Measurements from ENCODE around the gene IL18RAP. TPM values are rescaled to one million over a fixed set of nuclear protein-coding genes. Genes with fewer than 3 reads are reported as not detected.

Gene IL18RAP
- 0.35 TPM for total RNA-seq
- polyA plus RNA-seq (ENCODE audit: insufficient read depth in 1 of 8, insufficient read length in 8 of 8, low replicate concordance in 1 of 8) = under 1 TPM; 0.14 to 0.39 (median 0.25) TPM
- long read RNA-seq, donor 1 = 0 reads
- long read RNA-seq, donor 2 = 0 reads
- long read RNA-seq, donor 3 = 0 reads
- long read RNA-seq, donor 4 = 0 reads
- long read RNA-seq, donor 5 = 0 reads
- long read RNA-seq, donor 6 = 0 reads
- long read RNA-seq, donor 7 = 0 reads
- long read RNA-seq, donor 8 = 0 reads
- long read RNA-seq, donor 9 = 0 reads
- long read RNA-seq, donor 10 = 0 reads
- long read RNA-seq, donor 11 = 0 reads

- no peak for DNase-seq
- 52% methylated on average over 3 of the region's 3 CpGs for WGBS (ENCODE audit: insufficient coverage)
- no peaks in the 10 kb centered on the region for H3K4me1 ChIP-seq (ENCODE audit: control insufficient read depth, insufficient read depth, low read length)
- H3K4me3 ChIP-seq (ENCODE audit: low read length) = no peak within 1 kb of the TSS
- no peak within 1 kb of the TSS for H3K27ac ChIP-seq (ENCODE audit: low read length)
- no peaks in the 10 kb centered on the region for H3K36me3 ChIP-seq (ENCODE audit: control insufficient read depth, insufficient read depth, low read length)
- peaks cover 2% of the 10 kb centered on the region for H3K27me3 ChIP-seq (ENCODE audit: control insufficient read depth, insufficient read depth, low read length)
- no peaks in the 10 kb centered on the region for H3K9me3 ChIP-seq (replicated peaks; ENCODE audit: control insufficient read depth, low read depth, low read length)
Observed at GRCh38 chr2:102422910-102423309, at the start of gene IL18RAP. TSS of gene IL18RAP (plus strand) at chr2:102423160. CDS start at chr2:102423278, 118 bp downstream.

GRCh38 chr2:102376052-102376591 lies 46.8 kb upstream of the IL18RAP start:
- Histone ChIP-seq H3K9me3 (replicated peaks; ENCODE audit: control insufficient read depth, low read depth, low read length) (no peaks in the 10 kb centered on the region), H3K27ac (ENCODE audit: low read length) (no peak overlapping the region), H3K4me3 (ENCODE audit: low read length) (no peak overlapping the region), H3K36me3 (ENCODE audit: control insufficient read depth, insufficient read depth, low read length) (no peaks in the 10 kb centered on the region), H3K27me3 (ENCODE audit: control insufficient read depth, insufficient read depth, low read length) (no peaks in the 10 kb centered on the region), H3K4me1 (ENCODE audit: control insufficient read depth, insufficient read depth, low read length) (no peaks in the 10 kb centered on the region)
- no CpG with 5 or more reads among the region's 1 CpG for WGBS (ENCODE audit: insufficient coverage)
- DNase-seq = no peak

- H3K4me1 ChIP-seq (ENCODE audit: control insufficient read depth, insufficient read depth, low read length) = no peaks in the 10 kb centered on the region
- no peaks in the 10 kb centered on the region for H3K36me3 ChIP-seq (ENCODE audit: control insufficient read depth, insufficient read depth, low read length)
- no peak for DNase-seq
- H3K27ac ChIP-seq (ENCODE audit: low read length) = no peak overlapping the region
- H3K4me3 ChIP-seq (ENCODE audit: low read length) = no peak overlapping the region
- peaks cover 8% of the 10 kb centered on the region for H3K9me3 ChIP-seq (replicated peaks; ENCODE audit: control insufficient read depth, low read depth, low read length)
- no peaks in the 10 kb centered on the region for H3K27me3 ChIP-seq (ENCODE audit: control insufficient read depth, insufficient read depth, low read length)
Observed at GRCh38 chr2:102383722-102384121, 39.2 kb upstream of the IL18RAP start.

- peaks cover 8% of the 10 kb centered on the region for H3K9me3 ChIP-seq (replicated peaks; ENCODE audit: control insufficient read depth, low read depth, low read length)
- H3K27me3 ChIP-seq (ENCODE audit: control insufficient read depth, insufficient read depth, low read length) = no peaks in the 10 kb centered on the region
- WGBS (ENCODE audit: insufficient coverage) = 60% methylated on average over 1 of the region's 1 CpG
- no peak overlapping the region for H3K4me3 ChIP-seq (ENCODE audit: low read length)
- DNase-seq = no peak
- no peak overlapping the region for H3K27ac ChIP-seq (ENCODE audit: low read length)
- no peaks in the 10 kb centered on the region for H3K36me3 ChIP-seq (ENCODE audit: control insufficient read depth, insufficient read depth, low read length)
- H3K4me1 ChIP-seq (ENCODE audit: control insufficient read depth, insufficient read depth, low read length) = no peaks in the 10 kb centered on the region
Observed at GRCh38 chr2:102385522-102385921, 37.4 kb upstream of the IL18RAP start.

- WGBS (ENCODE audit: insufficient coverage) = 88% methylated on average over 1 of the region's 3 CpGs
- no peaks in the 10 kb centered on the region for H3K4me1 ChIP-seq (ENCODE audit: control insufficient read depth, insufficient read depth, low read length)
Observed at GRCh38 chr2:102386004-102386403, 37.0 kb upstream of the IL18RAP start.

GRCh38 chr2:102386867-102387541 lies 36.0 kb upstream of the IL18RAP start:
- Histone ChIP-seq H3K9me3 (replicated peaks; ENCODE audit: control insufficient read depth, low read depth, low read length) (peaks cover 8% of the 10 kb centered on the region), H3K27ac (ENCODE audit: low read length) (no peak overlapping the region), H3K36me3 (ENCODE audit: control insufficient read depth, insufficient read depth, low read length) (no peaks in the 10 kb centered on the region), H3K27me3 (ENCODE audit: control insufficient read depth, insufficient read depth, low read length) (no peaks in the 10 kb centered on the region), H3K4me3 (ENCODE audit: low read length) (no peak overlapping the region), H3K4me1 (ENCODE audit: control insufficient read depth, insufficient read depth, low read length) (no peaks in the 10 kb centered on the region)
- no peak for DNase-seq
- WGBS (ENCODE audit: insufficient coverage) = no CpG with 5 or more reads among the region's 3 CpGs

More at GRCh38 chr2:102386004-102386403, 37.0 kb upstream of the IL18RAP start:
- Histone ChIP-seq H3K9me3 (replicated peaks; ENCODE audit: control insufficient read depth, low read depth, low read length) (peaks cover 8% of the 10 kb centered on the region), H3K27me3 (ENCODE audit: control insufficient read depth, insufficient read depth, low read length) (no peaks in the 10 kb centered on the region), H3K4me3 (ENCODE audit: low read length) (no peak overlapping the region), H3K36me3 (ENCODE audit: control insufficient read depth, insufficient read depth, low read length) (no peaks in the 10 kb centered on the region), H3K27ac (ENCODE audit: low read length) (no peak overlapping the region)
- DNase-seq = no peak

GRCh38 chr2:102387763-102388546 lies 35.0 kb upstream of the IL18RAP start:
- no peak overlapping the region for H3K27ac ChIP-seq (ENCODE audit: low read length)
- no peaks in the 10 kb centered on the region for H3K4me1 ChIP-seq (ENCODE audit: control insufficient read depth, insufficient read depth, low read length)
- H3K4me3 ChIP-seq (ENCODE audit: low read length) = no peak overlapping the region
- 73% methylated on average over 7 of the region's 7 CpGs for WGBS (ENCODE audit: insufficient coverage)
- no peak for DNase-seq
- no peaks in the 10 kb centered on the region for H3K36me3 ChIP-seq (ENCODE audit: control insufficient read depth, insufficient read depth, low read length)
- no peaks in the 10 kb centered on the region for H3K27me3 ChIP-seq (ENCODE audit: control insufficient read depth, insufficient read depth, low read length)
- peaks cover 5% of the 10 kb centered on the region for H3K9me3 ChIP-seq (replicated peaks; ENCODE audit: control insufficient read depth, low read depth, low read length)

GRCh38 chr2:102391565-102391964 lies 31.4 kb upstream of the IL18RAP start:
- DNase-seq = no peak
- H3K27me3 ChIP-seq (ENCODE audit: control insufficient read depth, insufficient read depth, low read length) = no peaks in the 10 kb centered on the region
- H3K4me1 ChIP-seq (ENCODE audit: control insufficient read depth, insufficient read depth, low read length) = no peaks in the 10 kb centered on the region
- WGBS (ENCODE audit: insufficient coverage) = no CpG with 5 or more reads among the region's 2 CpGs
- H3K27ac ChIP-seq (ENCODE audit: low read length) = no peak overlapping the region
- H3K9me3 ChIP-seq (replicated peaks; ENCODE audit: control insufficient read depth, low read depth, low read length) = no peaks in the 10 kb centered on the region
- H3K4me3 ChIP-seq (ENCODE audit: low read length) = no peak overlapping the region
- no peaks in the 10 kb centered on the region for H3K36me3 ChIP-seq (ENCODE audit: control insufficient read depth, insufficient read depth, low read length)

- WGBS (ENCODE audit: insufficient coverage) = no CpG with 5 or more reads among the region's 3 CpGs
Observed at GRCh38 chr2:102392096-102392495, 30.9 kb upstream of the IL18RAP start.

GRCh38 chr2:102392942-102393341 lies 30.0 kb upstream of the IL18RAP start:
- DNase-seq = no peak
- Histone ChIP-seq H3K9me3 (replicated peaks; ENCODE audit: control insufficient read depth, low read depth, low read length) (no peaks in the 10 kb centered on the region), H3K36me3 (ENCODE audit: control insufficient read depth, insufficient read depth, low read length) (no peaks in the 10 kb centered on the region), H3K4me1 (ENCODE audit: control insufficient read depth, insufficient read depth, low read length) (no peaks in the 10 kb centered on the region), H3K27ac (ENCODE audit: low read length) (no peak overlapping the region), H3K4me3 (ENCODE audit: low read length) (no peak overlapping the region), H3K27me3 (ENCODE audit: control insufficient read depth, insufficient read depth, low read length) (no peaks in the 10 kb centered on the region)
- WGBS (ENCODE audit: insufficient coverage) = no CpG with 5 or more reads among the region's 1 CpG

More at GRCh38 chr2:102392096-102392495, 30.9 kb upstream of the IL18RAP start:
- no peaks in the 10 kb centered on the region for H3K36me3 ChIP-seq (ENCODE audit: control insufficient read depth, insufficient read depth, low read length)
- H3K27me3 ChIP-seq (ENCODE audit: control insufficient read depth, insufficient read depth, low read length) = no peaks in the 10 kb centered on the region
- H3K9me3 ChIP-seq (replicated peaks; ENCODE audit: control insufficient read depth, low read depth, low read length) = no peaks in the 10 kb centered on the region
- DNase-seq = no peak
- H3K4me3 ChIP-seq (ENCODE audit: low read length) = no peak overlapping the region
- H3K27ac ChIP-seq (ENCODE audit: low read length) = no peak overlapping the region
- H3K4me1 ChIP-seq (ENCODE audit: control insufficient read depth, insufficient read depth, low read length) = no peaks in the 10 kb centered on the region

All from muscle of leg (tissue), 16 donors.